ENCODE measurements around the gene ALOX12B. TPM values are rescaled to one million over a fixed set of nuclear protein-coding genes. Genes with fewer than 3 reads are reported as not detected.

ALOX12B gene
- total and polyA plus RNA-seq, 2 experiments from 2014 or later = 0.16 to 1.4 TPM

GRCh38 chr17:8038954-8039610 lies 48.4 kb downstream of the ALOX12B start, which contains the start of gene ALOX15B:
TSS of gene ALOX15B (plus strand) at chr17:8039059. CDS start at chr17:8039156, 97 bp downstream.
- Mint-ChIP-seq H3K4me3 (peak within 1 kb of the TSS; percentile 57; the same call in 2 of the 3 replicates), H3K27me3 (ENCODE audit: insufficient read depth, low read depth, poor library complexity) (peaks cover 8% of the 10 kb centered on the region), H3K27ac (no peak within 1 kb of the TSS), H3K4me1 (peaks cover 7% of the 10 kb centered on the region), H3K9me3 (no peaks in the 10 kb centered on the region; the same call in 2 of the 3 replicates), H3K36me3 (ENCODE audit: low read depth) (no peaks in the 10 kb centered on the region)
- Histone ChIP-seq H3K36me3 (ENCODE audit: insufficient read depth) (no peaks in the 10 kb centered on the region), H3K4me3 (peak within 1 kb of the TSS; percentile 66), H3K4me1 (ENCODE audit: insufficient read depth) (no peaks in the 10 kb centered on the region; the same call in 1 of the 2 replicates), H4K20me1 (replicated peaks; ENCODE audit: insufficient read depth) (no peaks in the 10 kb centered on the region), H3F3A (replicated peaks; ENCODE audit: low read depth) (0 out of 2 replicates have a peak, but pooled peaks cover 3% of the 10 kb centered on the region), H3K79me2 (replicated peaks; ENCODE audit: insufficient read depth) (no peaks in the 10 kb centered on the region), H3K4me2 (peak within 1 kb of the TSS; percentile 88), H3K9me2 (ENCODE audit: insufficient read depth) (no peaks in the 10 kb centered on the region), H3K27me3 (ENCODE audit: insufficient read depth) (peaks cover 32% of the 10 kb centered on the region), H2AFZ (peak within 1 kb of the TSS; percentile 95), H3K27ac (ENCODE audit: low read depth) (no peak within 1 kb of the TSS)
- ATAC-seq (peak; percentile 76), DNase-seq (ENCODE audit: low spot score) (peak; percentile 77)
- no peak for TF ChIP-seq EZH2 (IDR thresholded peaks at IDR 0.05; ENCODE audit: low read depth, unreplicated experiment)

GRCh38 chr17:8032442-8032841 lies 55.1 kb downstream of the ALOX12B start:
- Mint-ChIP-seq H3K9me3 (no peaks in the 10 kb centered on the region), H3K4me1 (peaks cover 3% of the 10 kb centered on the region), H3K36me3 (ENCODE audit: low read depth) (no peaks in the 10 kb centered on the region), H3K27ac (no peak overlapping the region), H3K27me3 (ENCODE audit: insufficient read depth, low read depth, poor library complexity) (peaks cover 10% of the 10 kb centered on the region), H3K4me3 (no peak overlapping the region)
- Histone ChIP-seq H3K79me2 (replicated peaks; ENCODE audit: insufficient read depth) (no peaks in the 10 kb centered on the region), H4K20me1 (replicated peaks; ENCODE audit: insufficient read depth) (no peaks in the 10 kb centered on the region), H3F3A (replicated peaks; ENCODE audit: low read depth) (no peaks in the 10 kb centered on the region), H3K4me2 (no peak overlapping the region), H3K27me3 (ENCODE audit: insufficient read depth) (peaks cover under 1% of the 10 kb centered on the region; the same call in 1 of the 2 replicates), H3K4me1 (ENCODE audit: insufficient read depth) (no peaks in the 10 kb centered on the region), H2AFZ (no peak overlapping the region), H3K4me3 (no peak overlapping the region), H3K36me3 (ENCODE audit: insufficient read depth) (no peaks in the 10 kb centered on the region), H3K9me2 (ENCODE audit: insufficient read depth) (no peaks in the 10 kb centered on the region; the same call in 1 of the 2 replicates), H3K27ac (ENCODE audit: low read depth) (no peak overlapping the region)
- no peak for ATAC-seq
- no peak for DNase-seq (ENCODE audit: low spot score)
- TF ChIP-seq ZNF331 (CRISPR knock-in tag; IDR thresholded peaks at IDR 0.05; ENCODE audit: low read depth) (no peak), ZNF114 (CRISPR knock-in tag; IDR thresholded peaks at IDR 0.05) (no peak), REST (IDR thresholded peaks at IDR 0.05; ENCODE audit: unreplicated experiment) (no peak), ETS1 (IDR thresholded peaks at IDR 0.05) (no peak), ZNF462 (CRISPR knock-in tag; IDR thresholded peaks at IDR 0.05) (no peak), EZH2 (IDR thresholded peaks at IDR 0.05; ENCODE audit: low read depth, unreplicated experiment) (no peak), EZH2phosphoT487 (IDR thresholded peaks at IDR 0.05; ENCODE audit: unreplicated experiment) (no peak), CREB1 (CRISPR knock-in tag; IDR thresholded peaks at IDR 0.05; ENCODE audit: low read depth) (no peak), POLR2AphosphoS5 (IDR thresholded peaks at IDR 0.05; ENCODE audit: low read depth) (no peak), STAT1 (IDR thresholded peaks at IDR 0.05; ENCODE audit: unreplicated experiment) (no peak)

All from GM23338 (cell line).